GM19035 (cell line): ENCODE results near the gene SUSD3.

Experiments
- ATAC-seq: cut with Tn5 transposase; IDR thresholded peaks from one replicate; pipeline ENCODE4 v1.9.1; 2021; ENCODE audit not compliant: unreplicated experiment

The SUSD3 gene

GRCh38 chr9:93051680-93052089 lies 6.8 kb upstream of the SUSD3 start:
- ATAC-seq: no peak

GRCh38 chr9:93052791-93053540 lies 5.5 kb upstream of the SUSD3 start:
- no peak for ATAC-seq

- ATAC-seq: no peak
These were observed 4.6 kb upstream of the SUSD3 start for GRCh38 chr9:93053781-93054331.

- no peak for ATAC-seq
These were observed 3.5 kb upstream of the SUSD3 start for GRCh38 chr9:93054758-93055704.

GRCh38 chr9:93057042-93057702 lies 1.3 kb upstream of the SUSD3 start:
- no peak for ATAC-seq

GRCh38 chr9:93057703-93058354 lies 672 bp upstream of the SUSD3 start:
- ATAC-seq: peak; percentile 23

- ATAC-seq: no peak
These were observed 662 bp downstream of the SUSD3 start for GRCh38 chr9:93059011-93059714.

GRCh38 chr9:93059715-93060578 lies 1.4 kb downstream of the SUSD3 start:
- no peak for ATAC-seq

GRCh38 chr9:93060746-93061259 lies 2.3 kb downstream of the SUSD3 start:
- no peak for ATAC-seq

- ATAC-seq: no peak
These were observed 2.8 kb downstream of the SUSD3 start for GRCh38 chr9:93061260-93061751.

GRCh38 chr9:93061791-93062763 lies 3.6 kb downstream of the SUSD3 start:
- ATAC-seq: no peak

GRCh38 chr9:93064392-93065134 lies 6.1 kb downstream of the SUSD3 start:
- peak; percentile 90 for ATAC-seq

- ATAC-seq: no peak
These were observed 6.7 kb downstream of the SUSD3 start for GRCh38 chr9:93065135-93065720.

GRCh38 chr9:93066978-93067603 lies 8.6 kb downstream of the SUSD3 start:
- ATAC-seq: no peak

- no peak for ATAC-seq
These were observed 10.5 kb downstream of the SUSD3 start for GRCh38 chr9:93068956-93069355.

- no peak for ATAC-seq
These were observed 13.0 kb downstream of the SUSD3 start for GRCh38 chr9:93071464-93071863.
